GM19395 (cell line): ENCODE results near the gene S100PBP.

ENCODE experiments used
- ATAC-seq: cut with Tn5 transposase; IDR thresholded peaks from one replicate; pipeline ENCODE4 v1.9.1; 2021; ENCODE audit warnings: mild to moderate bottlenecking, moderate library complexity; ENCODE audit not compliant: unreplicated experiment

The S100PBP gene

DNA sequence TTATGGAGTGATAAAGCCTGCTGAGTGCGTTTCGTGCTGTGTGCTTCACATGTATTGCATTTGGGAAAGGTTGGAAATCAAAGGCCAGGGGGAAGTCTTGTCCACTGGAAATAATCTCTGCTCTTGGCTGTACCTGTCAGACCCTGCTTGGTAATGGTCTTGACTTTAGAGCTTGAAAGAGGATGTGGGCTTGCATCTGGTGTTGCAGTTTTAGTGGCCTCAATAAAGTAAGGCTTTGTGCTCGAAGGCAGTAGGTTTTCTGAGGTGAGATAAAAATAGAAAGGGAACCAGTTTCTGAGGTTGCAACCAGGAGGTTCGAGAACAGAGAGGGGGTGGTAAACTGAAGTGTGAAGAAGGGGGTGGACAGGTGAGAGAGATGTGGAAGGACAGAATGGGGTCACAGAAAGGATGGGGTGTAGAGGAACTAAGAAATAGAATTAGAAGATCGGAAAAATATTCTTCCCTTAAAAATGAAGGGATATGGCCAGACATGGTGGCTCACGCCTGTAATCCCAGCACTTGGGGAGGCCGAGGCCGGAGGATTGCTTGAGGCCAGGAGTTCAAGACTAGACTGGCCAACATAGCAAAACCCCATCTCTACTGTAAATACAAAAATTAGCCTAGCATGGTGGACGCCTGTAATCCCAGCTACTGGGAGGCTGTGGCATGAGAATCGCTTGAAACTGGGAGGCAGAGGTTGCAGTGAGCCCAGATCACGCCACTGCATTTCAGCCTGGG lies 1.5 kb downstream of the S100PBP start:
- peak; percentile 46 for ATAC-seq

DNA sequence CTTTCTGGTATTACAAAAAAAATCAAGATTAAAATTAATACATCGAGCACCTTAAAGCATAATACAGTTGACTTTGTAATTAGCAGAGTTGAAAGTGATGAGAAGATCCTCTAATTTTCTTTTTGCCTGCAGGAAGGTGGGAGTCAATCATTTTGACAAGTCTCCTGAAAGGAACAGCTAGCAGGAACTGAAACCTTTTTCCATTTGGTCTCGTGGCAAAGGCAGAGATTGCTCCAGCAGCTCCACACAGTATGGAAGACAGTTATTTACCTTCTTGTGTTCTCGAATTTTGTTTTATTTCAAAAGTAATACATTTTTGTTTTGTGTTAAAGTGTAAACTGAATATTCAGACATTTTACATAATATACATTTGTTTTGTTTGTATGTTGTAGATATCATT lies 7.7 kb downstream of the S100PBP start:
- no peak for ATAC-seq

DNA sequence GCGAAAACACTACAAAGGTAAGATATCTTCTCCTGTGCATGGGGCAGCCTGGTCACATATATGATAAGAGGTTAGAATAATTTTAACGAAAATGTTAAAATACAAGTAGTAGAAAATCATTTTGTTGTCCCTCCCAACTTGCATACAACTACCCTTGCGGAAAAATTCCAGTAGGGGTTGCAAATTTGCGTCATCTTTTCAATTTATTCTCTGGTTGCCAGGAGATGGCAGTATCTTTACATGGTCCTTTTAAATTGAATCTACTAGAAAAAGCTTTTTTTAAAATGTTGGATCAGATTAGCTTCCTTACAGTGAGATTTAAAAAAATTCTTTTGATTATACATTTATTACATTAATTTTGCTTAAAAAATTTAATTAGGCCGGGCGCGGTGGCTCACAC lies 10.9 kb downstream of the S100PBP start:
- ATAC-seq: no peak

DNA sequence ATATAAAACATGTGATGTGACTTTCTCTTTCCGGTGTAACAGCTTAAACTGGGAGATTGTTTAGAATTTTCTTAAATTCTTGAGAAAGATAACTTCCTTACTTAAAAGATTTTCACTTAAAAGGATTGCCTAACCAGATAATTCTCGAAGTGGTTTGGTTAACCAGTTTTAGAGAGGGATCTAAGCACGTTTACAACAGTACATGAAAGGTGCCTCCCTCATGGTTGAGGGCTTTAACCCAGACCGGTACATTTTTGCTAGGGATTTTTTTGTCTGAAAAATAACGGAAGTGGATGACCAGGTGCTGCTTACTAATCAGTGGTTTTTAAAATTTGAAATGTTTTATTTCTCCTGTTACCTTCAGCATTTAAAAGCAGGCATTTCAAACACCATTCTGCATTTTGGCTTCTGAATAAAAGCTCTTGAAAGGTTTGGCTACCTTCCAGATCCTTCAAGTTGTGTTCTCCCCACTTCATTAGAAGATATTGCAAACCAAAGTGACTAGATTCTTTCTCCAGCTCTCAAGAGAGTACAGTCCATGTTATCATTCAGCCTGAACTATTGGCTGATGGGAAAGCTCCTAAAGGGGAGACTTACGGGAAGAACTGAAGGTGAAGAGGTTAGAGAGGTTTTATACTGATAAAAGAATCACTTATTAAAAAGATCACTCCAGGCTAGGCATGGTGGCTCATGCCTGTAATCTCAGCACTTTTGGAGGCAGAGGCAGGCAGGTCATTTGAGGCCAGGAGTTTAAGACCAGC lies 12.8 kb downstream of the S100PBP start:
- no peak for ATAC-seq

DNA sequence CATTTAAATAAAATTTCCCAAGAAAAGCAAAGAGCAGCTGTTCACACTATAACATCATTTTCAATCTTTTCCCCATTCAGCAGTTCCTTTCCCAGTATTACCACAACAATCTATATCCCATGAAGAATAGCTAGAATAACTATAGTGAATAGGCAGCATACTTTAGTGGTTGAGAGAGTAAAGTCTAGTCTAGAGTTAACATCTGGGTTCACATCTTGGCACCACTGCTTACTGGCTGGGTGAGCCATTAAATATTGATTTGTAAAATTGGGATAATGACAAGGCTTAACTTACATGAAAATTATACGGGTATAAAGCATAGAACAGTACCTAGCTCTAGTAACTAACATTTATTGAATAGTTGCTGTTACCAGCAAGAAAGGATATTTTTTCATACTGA lies 14.4 kb downstream of the S100PBP start:
- no peak for ATAC-seq

DNA sequence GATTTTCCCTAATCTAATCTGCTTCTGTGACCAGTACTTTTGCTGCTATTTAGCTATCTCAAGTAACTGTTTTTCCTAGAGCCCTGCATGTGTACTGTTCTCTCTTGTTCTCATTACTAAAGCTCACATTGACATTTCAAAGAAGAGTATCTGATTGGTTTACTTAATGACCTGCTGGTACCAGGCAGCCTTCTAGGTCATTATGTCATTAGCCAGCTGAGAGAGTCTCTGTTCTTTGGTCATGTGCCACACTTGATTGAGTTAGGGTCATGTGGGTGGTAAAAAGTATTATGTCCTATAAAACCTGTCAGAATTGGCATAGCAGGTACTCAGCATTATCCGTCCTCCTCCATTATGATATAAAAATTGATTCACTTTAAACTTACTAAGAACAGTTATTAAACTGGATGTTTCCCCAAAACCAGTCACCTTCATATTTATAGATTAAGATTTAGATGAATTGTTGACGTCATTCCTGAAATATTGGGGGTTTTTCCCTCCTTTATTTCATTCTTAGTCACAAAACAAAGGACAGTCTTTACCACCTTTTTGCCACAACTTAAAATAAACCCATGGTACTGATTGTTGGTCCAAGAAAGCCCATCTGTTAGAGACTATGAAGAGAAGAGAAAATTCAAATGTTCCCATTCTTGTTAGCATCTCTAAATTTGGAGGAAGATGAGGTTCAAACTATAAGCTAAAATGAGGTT lies 31.1 kb downstream of the S100PBP start:
- no peak for ATAC-seq

DNA sequence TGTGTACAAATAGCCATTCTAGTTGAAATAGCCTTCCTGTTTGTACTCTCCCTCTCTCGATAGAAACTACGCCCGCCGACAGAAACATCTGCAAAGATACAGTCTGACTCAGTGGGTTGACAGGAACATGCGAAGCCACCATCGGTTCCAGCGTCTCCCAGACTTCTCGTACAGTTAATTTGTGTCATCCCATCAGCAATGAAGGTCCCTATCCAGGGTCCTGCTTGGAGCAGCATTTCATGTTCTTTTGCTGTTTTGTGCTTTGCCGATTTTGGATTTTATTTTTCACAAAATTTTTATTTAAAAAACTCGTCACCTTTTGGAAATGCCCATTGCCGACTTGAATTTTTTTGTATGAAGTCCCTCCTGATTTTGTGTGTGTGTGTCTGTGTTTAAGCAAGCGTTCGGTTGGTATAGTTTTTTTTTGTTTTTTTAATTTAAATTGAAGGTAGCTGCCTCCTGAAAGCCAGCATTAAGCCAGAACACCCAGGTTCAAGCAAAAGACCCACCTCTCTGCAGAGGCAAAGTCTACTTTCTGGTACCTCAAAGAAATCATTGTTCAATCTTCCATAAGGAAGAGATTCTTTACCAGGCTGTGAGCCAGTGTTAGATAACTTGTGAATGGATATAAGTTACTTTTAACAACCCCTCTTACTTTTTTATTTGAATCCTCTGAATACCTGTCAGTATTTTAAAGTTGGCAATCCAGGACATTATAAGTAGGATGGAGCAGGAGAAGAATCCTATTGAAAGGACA lies 38.6 kb downstream of the S100PBP start:
- no peak for ATAC-seq

DNA sequence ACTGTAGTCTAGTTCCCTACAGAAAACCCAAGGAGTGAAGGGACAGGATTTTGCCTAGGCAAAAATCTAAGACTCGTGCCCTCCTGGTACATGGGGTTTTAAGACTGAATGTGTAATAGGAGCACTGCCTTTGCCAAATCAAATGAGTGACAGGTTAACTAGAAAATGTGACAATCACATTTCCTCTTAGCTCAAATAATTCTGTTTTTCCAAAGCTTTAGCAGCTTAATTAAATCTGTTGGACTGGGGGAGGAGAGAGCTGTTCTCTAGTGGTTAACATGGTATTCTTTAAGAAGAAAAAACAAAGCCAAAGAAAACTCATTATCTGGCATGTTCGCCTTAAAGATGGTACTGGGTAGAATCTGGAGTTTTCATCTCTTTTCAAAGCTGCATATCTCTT lies 40.7 kb downstream of the S100PBP start:
- ATAC-seq: no peak

DNA sequence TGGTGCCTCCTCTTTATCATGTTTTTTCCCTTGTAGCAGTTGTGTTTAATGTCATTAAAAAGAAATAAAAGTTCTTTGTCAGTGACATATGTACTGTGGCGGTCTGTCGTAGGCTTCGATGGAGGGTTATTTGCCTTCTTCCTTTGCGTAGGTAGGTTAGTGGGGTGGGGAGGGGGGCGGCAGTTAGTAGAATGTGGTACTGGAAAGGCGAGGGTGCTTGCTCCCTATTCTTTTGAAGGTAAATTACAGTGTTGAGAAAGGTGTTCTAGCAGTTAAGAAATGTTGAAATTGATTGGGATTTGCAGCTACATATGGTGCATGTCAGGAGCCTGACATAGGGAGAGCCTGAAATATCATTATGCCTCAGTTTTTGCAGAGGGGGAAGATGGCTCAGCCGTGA lies 41.3 kb downstream of the S100PBP start:
- ATAC-seq: no peak

DNA sequence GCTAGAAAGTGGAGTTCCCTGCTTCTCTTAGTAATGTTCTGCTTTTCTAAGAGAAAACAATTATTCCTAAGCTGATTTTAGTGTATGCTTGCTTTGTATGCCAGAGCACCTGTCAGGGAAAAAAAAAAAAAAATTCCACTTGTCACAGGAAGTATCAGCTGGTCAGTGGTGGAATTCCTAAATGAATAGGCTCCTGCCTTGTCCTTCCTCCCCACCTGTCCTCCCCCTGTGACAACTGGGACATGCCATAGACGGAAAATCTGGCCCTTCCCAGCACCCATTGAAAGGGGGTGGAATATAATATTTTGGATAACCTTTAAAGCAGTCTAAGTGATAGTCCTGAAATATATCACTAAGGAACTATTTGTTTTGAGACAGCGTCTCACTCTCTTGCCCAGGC lies 42.5 kb downstream of the S100PBP start:
- ATAC-seq: no peak

DNA sequence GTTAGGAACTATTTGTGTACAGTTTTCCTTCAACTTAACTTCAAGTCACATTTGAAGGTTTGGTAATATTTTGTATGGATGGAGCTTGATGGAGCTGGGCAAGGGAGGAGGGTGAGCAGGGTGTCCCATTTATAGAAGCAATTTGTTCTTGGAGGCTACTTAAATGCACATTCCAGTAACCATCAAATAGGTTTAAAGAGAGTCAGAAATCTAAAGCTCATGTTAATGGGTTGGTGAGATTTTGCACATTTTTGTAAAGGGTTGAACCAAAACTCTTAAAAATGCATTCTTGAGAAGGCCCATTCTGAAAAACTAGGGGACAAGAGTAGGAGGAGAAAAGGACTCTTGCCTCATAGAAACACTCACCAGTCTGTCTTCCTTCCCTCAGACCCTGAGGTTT lies 43.1 kb downstream of the S100PBP start:
- no peak for ATAC-seq

DNA sequence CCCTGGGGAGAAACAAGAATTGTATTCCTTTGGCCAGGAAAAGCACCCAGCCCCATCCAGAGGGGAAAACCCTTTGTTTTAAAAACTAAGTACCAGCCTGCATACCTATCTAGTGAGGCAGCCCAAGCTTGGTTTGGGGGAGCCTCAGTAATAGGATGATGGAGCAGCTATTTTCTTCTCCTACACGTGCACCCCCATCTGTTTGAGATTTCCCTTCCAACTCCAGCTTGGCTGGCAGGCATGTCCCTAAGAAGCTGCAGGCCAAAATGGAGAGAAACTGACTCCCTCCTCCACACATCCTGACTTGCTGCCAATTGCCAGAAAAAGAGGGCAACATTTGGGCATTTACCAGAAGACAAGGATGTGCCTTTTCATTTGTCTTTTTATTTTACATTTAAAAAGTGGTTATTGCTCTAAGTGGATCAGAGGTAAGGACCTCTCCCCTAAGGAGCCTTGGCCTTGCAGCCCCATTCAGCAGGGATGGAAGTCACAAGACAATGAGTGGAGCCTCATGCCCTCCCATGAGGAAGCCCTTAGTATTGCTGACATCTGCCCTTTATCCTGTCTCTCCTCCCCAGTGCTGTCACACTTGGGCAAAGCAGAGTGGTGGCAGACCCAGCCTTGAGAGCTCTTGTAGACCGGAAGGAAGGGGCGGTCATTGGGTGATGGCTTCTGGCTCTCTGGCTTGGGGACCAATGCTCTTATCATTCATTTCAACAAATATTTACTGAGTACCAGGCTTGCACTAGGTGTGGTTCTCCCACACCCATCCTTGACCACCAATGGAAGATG lies 44.6 kb downstream of the S100PBP start:
- ATAC-seq: no peak

DNA sequence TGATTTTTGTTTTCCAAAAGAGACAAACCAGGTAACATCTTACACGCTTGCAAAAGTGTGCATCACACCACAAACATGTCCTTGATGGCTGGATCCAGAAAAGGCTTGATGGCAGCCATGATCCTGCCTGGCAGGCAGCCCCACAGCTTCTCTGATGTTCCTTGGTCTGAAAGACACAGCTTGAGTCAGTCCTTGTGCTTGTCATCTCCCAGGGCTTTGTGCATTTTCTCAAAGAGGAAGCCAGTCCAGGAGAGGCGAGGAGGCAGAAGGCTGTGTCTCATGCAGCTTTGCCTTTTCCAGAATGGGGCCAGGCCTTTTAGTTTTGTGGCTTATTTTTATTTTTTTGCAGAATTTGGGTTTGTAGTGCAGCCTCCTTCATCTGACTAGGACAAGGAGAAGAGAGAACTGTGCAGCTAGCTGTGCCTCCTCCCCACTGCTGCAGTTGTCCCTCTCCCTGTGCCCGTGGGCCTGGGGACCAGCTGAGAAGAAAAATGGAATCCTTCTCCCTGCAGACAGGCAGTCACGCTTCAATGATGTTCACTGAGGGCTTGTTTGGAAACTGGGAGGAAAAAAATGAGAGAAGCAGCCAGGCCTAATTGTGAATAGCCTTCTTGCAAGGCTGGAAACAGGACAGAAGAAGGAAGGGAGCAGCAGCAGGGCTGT lies 45.9 kb downstream of the S100PBP start:
- ATAC-seq: no peak

DNA sequence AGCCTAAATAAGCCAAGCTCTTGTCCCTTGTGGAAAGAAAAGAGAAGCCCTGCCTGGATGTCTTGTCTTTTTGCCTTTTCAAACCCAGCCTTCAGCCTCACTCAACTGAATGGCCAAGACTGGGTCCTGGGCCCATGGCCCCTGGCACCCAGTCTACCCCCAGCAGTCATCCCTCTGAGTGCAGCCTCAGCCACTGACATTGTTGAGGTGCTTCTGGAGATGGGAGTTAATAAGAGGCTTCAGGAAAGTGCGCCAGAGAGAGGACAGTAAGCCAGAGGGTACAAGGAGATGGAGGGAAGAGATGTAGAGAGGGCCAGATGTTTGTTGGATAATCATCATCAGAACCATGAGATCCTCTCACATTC lies 46.4 kb downstream of the S100PBP start:
- ATAC-seq: no peak

DNA sequence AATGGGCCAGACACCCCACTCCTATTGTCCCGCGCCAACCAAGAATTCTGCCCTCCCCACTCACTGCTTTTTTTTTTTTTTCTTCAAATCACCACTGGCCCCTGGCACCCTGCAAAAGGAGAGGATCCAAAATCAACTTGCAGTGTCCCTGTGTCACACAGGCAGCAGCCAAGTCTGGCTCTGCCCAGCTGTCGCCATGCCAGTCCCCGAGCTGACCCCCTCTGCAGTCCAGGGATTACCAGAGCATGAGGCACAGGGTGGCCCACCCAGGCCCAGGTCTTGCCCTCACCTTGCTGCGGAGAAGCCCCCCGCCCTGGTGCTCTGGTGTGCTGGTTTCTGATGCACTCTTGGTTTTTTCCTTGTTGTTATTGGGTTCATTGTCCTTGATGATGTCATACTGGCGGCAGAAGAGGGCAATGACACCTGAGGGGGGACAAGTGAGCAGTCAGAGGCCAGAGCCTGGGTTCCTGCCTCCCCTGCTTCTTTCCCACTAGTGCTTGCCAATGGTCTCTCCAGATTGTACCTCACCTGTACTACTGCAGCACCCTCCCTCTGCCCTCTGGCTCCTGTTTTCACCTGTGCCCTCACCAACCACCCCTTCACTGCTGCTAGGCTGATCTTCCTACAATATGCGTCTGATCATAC lies 47.0 kb downstream of the S100PBP start:
- ATAC-seq: no peak

DNA sequence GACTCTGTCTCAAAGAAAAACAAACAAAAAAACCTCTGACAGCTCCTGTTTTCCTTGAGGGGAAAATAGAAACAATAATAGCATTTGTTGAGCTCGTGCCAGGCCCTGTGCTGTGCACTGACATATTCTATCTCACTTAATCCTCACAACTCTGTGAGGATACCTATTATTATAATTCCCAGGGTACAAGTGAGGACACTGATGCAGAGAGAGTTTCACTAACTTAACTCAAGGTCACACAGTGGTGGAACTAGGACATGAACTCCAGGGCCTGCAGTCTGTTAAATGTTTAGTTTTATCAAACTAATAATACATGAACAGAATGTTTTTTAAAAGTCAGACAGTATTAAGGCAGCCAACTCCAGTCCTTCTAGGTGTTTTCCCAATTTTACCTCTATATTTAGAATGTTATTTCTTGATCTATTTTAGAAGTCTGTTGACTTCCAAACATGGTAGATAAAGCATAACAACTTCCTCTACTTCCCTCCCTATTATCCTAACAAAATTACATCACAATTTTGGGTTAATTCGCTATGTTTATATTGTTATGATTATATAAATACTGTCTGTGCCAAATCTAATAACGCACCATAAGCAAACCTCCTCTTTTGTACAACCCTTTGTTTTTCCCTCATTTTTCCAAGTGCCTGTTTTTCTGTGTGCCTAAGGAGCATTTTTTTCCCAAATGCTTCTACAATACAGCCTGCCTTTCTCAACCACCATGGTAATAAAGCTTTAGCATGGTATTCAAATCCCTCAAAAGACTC lies 48.4 kb downstream of the S100PBP start:
- ATAC-seq: no peak

DNA sequence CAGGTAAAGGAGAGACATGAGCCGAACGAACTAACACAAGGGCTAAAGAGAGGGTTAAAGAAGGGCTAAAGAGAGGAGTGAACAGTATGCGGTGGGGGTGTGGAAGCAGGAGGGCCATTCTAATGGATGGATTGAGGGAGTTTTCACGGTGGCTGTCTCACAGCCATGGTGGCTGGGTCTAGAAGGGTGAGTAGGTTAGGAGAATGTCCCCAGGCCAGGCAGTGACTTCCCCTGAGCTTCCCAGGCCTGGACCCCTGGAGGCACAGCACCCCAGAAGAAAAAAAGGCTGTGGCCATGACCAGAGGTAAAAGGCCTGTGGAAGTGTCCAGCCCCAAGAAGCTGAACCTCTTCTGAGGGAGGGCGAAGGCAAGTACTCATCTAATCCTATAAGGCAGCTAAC lies 49.7 kb downstream of the S100PBP start:
- no peak for ATAC-seq

DNA sequence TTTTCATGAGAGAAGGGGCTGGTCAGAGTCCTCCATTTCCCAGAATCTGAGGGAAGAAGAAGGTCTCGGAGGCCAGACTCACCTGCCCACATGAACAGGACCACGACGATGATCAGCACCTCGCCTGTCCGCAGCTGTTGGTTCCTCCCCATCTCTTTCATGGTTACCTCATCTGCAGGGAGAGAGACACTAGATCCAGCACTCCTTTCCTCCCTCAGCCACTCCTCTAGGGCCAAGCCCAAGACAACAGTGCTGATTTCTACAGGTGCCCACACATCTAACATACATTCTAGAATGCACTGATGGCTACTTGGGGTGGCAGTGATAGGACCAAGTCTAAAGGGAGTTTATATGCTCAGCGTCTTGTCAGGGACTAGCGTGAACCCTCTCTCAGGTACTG lies 50.2 kb downstream of the S100PBP start:
- ATAC-seq: no peak

DNA sequence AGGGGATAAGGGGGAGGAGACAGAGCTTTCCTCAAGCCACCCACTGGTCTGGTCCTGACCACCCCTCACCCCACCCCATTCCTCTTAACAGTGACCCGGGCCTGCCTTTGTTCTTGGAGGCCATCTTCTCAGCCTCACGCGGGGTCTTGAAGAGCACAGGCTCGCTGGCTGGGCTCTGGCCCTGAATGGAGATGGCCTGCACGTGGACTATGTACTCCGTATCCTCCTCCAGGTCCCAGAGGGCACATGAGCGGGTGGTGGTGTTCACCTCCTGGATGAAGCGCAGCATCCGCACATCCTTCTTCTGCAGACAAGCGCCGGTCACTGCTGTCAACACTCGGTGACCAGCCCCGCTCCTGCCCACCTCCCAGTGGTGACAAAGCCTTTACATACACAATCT lies 50.6 kb downstream of the S100PBP start:
- ATAC-seq: no peak
